GM12878 (cell line): ENCODE data around the gene NSMCE1.

Experiments used
- BMI1 ChIP-seq: fragments of 450-650 bp; IDR thresholded peaks from 2 replicates; pipeline ENCODE4 v1.6.1; 2016; ENCODE audit warnings: mild to moderate bottlenecking, moderate library complexity, borderline replicate concordance
- CREB1 ChIP-seq: IDR thresholded peaks from 2 replicates; pipeline ENCODE4 v1.6.1; 2012; ENCODE audit warnings: low read depth, mild to moderate bottlenecking, inconsistent platforms
- POLR2A ChIP-seq: IDR thresholded peaks from 2 replicates; pipeline ENCODE4 v1.6.1; 2011; ENCODE audit warnings: low read depth, mild to moderate bottlenecking, low read length
- TF ChIP-seq, protein P1 (sequence below), 3 experiments: IDR thresholded peaks in 2 of 3; conservative IDR thresholded peaks in 1 of 3; 2 replicates each; pipeline ENCODE4 v1.5.1; 2011; ENCODE audit warnings: low read depth in 3 of 3, low read length in 3 of 3, mild to moderate bottlenecking in 3 of 3, control low read depth in 2 of 3, moderate library complexity in 2 of 3, inconsistent platforms in 1 of 3, mixed read lengths in 1 of 3; ENCODE audit not compliant: control insufficient read depth in 2 of 3, insufficient read depth in 1 of 3; ENCODE audit errors: extremely low read depth in 1 of 3

DNA sequence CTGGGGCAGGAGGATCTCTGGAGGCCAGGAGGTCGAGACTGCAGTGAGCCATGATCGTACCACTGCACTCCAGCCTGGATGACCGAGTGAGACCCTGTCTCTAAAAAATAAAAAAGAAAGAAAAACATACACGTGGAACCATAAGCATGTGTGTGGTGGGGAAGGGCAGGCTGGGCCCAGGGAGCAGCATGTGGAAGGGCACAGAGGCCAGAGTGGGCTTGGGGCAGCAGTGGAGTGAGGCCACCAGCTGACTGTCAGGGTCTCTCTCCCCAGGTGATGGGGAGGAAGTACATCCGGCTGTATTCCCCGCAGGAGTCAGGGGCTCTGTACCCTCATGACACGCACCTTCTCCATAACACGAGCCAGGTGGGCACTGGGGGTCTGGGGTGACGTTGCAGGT lies 48.5 kb downstream of the NSMCE1 start:
- TF ChIP-seq, protein P1, sequence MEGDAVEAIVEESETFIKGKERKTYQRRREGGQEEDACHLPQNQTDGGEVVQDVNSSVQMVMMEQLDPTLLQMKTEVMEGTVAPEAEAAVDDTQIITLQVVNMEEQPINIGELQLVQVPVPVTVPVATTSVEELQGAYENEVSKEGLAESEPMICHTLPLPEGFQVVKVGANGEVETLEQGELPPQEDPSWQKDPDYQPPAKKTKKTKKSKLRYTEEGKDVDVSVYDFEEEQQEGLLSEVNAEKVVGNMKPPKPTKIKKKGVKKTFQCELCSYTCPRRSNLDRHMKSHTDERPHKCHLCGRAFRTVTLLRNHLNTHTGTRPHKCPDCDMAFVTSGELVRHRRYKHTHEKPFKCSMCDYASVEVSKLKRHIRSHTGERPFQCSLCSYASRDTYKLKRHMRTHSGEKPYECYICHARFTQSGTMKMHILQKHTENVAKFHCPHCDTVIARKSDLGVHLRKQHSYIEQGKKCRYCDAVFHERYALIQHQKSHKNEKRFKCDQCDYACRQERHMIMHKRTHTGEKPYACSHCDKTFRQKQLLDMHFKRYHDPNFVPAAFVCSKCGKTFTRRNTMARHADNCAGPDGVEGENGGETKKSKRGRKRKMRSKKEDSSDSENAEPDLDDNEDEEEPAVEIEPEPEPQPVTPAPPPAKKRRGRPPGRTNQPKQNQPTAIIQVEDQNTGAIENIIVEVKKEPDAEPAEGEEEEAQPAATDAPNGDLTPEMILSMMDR (IDR thresholded peaks at IDR 0.05 in 2 of 3, conservative IDR thresholded peaks at IDR 0.05 in 1 of 3; ENCODE audit: control insufficient read depth in 2 of 3, extremely low read depth in 1 of 3, insufficient read depth in 1 of 3, low read depth in 3 of 3, low read length in 3 of 3) = no peak
- TF ChIP-seq BMI1 (no peak), POLR2A (no peak), CREB1 (no peak)
